ENCODE measurements around the gene GLIS2. TPM values are rescaled to one million over a fixed set of nuclear protein-coding genes. Genes with fewer than 3 reads are reported as not detected.

Gene GLIS2
- total and polyA plus RNA-seq, 2 donors (not counting 1 experiment from before 2014, with no cell fraction given), result 4.0 to 6.0 TPM

DNA sequence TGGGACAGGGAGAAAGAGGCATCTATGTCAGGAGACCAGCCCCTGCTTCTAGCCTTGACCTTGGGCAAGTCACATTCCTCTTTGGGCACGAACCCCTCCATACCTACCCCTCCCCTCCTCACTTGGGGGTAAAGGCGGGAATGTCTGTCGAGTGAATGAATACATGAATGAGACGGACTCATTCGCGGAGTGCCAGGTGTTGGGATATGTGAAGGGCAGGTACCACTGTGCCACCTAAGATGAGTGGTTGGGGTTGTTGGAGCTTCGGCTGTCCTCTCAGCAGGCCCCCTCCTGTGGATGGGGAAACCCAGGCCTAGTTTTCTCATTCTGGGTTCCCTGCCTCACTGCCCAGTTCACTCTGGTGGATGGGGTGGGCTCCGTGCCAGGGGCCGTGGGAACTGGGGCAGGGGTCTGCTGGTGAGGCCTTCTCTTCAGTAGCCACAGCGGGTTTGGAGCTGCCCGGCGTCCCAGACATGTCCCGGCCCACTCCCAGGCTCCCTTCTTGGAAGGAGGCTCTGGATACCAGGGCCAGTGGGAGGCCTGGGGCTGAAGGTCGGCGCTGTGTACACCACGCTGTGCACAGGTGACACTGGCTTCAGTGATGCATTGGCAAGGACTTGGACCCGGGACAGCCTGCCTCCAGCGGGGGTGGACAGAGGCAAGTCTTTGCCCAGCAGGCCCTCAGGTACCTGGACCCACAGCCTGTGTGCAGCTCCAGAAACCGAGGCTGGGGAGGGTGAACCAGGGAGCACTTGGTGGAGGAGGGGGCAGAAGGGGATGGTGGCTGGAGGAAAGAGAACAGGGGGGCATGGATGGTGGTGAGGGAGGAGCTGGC is 5.6 kb downstream of the GLIS2 start:
- no peaks in the 10 kb centered on the region for H3K27me3 ChIP-seq (ENCODE audit: control insufficient read depth, insufficient read depth, low read length)
- no peaks in the 10 kb centered on the region for H4K20me1 ChIP-seq (ENCODE audit: control insufficient read depth, extremely low read depth, insufficient read depth, low read length)
- peaks cover 4% of the 10 kb centered on the region for H3K36me3 ChIP-seq (ENCODE audit: control insufficient read depth, insufficient read depth, low read length)
- no peaks in the 10 kb centered on the region for H3K9me3 ChIP-seq (ENCODE audit: control insufficient read depth, insufficient read depth, low read depth, low read length)
- no peak overlapping the region for H3K9ac ChIP-seq (ENCODE audit: insufficient read depth, low read length)
- H3K4me1 ChIP-seq (ENCODE audit: control insufficient read depth, extremely low read depth, insufficient read depth, low read length), result peaks cover 36% of the 10 kb centered on the region
- H3K4me2 ChIP-seq (ENCODE audit: extremely low read depth, insufficient read depth, low read length), result no peak overlapping the region
- no peak overlapping the region for H3K4me3 ChIP-seq (replicated peaks in 1 of 4; ENCODE audit: control extremely low read depth in 1 of 4, insufficient read depth in 1 of 4, low read depth in 3 of 4, low read length in 4 of 4)
- peaks cover 95% of the 10 kb centered on the region for H3K79me2 ChIP-seq (ENCODE audit: control insufficient read depth, insufficient read depth, low read length)
- DNase-seq (ENCODE audit: low read depth in 2 of 2), result no peak
- TF ChIP-seq CTCF (conservative IDR thresholded peaks at IDR 0.05 in 1 of 2, IDR thresholded peaks at IDR 0.05 in 1 of 2; ENCODE audit: low read depth in 1 of 2, low read length in 2 of 2), result no peak
- no peak for TF ChIP-seq EZH2 (IDR thresholded peaks at IDR 0.05; ENCODE audit: low read length, missing control alignments)
- H2AFZ ChIP-seq (ENCODE audit: low read length), result no peak overlapping the region
- no peak overlapping the region for H3K27ac ChIP-seq (ENCODE audit: insufficient read depth, low read length)

- Histone ChIP-seq H3K4me1 (ENCODE audit: control insufficient read depth, extremely low read depth, insufficient read depth, low read length) (peaks cover 38% of the 10 kb centered on the region), H2AFZ (ENCODE audit: low read length) (no peak overlapping the region), H3K4me3 (replicated peaks in 1 of 4; ENCODE audit: control extremely low read depth in 1 of 4, insufficient read depth in 1 of 4, low read depth in 3 of 4, low read length in 4 of 4) (no peak overlapping the region), H3K27me3 (ENCODE audit: control insufficient read depth, insufficient read depth, low read length) (no peaks in the 10 kb centered on the region), H3K36me3 (ENCODE audit: control insufficient read depth, insufficient read depth, low read length) (peaks cover 4% of the 10 kb centered on the region), H3K79me2 (ENCODE audit: control insufficient read depth, insufficient read depth, low read length) (peaks cover 93% of the 10 kb centered on the region), H3K27ac (ENCODE audit: insufficient read depth, low read length) (no peak overlapping the region), H4K20me1 (ENCODE audit: control insufficient read depth, extremely low read depth, insufficient read depth, low read length) (no peaks in the 10 kb centered on the region), H3K9me3 (ENCODE audit: control insufficient read depth, insufficient read depth, low read depth, low read length) (no peaks in the 10 kb centered on the region), H3K9ac (ENCODE audit: insufficient read depth, low read length) (no peak overlapping the region), H3K4me2 (ENCODE audit: extremely low read depth, insufficient read depth, low read length) (no peak overlapping the region)
- DNase-seq (ENCODE audit: low read depth in 2 of 2), result no peak
- no peak for TF ChIP-seq CTCF (conservative IDR thresholded peaks at IDR 0.05 in 1 of 2, IDR thresholded peaks at IDR 0.05 in 1 of 2; ENCODE audit: low read depth in 1 of 2, low read length in 2 of 2)
- TF ChIP-seq EZH2 (IDR thresholded peaks at IDR 0.05; ENCODE audit: low read length, missing control alignments), result no peak
Measured at GRCh38 chr16:4322121-4323052, 6.5 kb downstream of the GLIS2 start.

All from fibroblast of lung (primary cell).